ENCODE data around the gene SPNS3.

SPNS3 gene

DNA sequence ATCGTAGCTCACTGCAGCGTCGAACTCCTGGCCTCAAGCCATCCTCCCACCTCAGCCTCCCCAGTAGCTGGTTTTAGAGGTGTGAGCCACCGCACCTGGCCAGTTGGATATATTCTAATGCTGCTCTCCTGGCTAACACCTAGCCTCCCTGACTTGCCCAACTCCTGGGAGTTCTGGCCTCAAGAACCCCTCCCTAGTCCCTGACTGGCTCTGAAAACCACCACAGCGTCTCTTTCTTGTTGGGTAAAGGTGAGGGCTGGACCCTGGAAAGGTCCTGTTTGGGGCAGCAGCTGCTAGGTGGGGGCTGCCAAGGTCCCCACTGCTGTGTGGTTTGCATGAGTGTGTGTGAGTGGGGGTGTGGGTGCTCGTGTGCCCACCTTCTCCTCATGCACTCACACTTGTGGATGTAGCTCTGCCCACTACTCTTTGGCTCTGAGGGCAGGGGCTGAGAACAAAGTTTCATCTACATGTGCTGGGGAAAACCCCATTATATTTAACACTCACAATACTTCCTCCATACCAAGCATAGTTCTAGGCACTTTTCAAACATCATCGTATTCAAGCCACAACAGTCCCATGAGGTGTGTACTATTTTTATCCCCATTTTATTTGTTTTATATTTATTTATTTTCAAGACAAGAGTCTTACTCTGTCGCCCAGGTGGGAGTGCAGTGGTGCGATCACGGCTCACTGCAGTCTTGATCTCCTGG lies 7.1 kb upstream of the SPNS3 start:
- no peak for DNase-seq (ENCODE audit: low read depth)

DNA sequence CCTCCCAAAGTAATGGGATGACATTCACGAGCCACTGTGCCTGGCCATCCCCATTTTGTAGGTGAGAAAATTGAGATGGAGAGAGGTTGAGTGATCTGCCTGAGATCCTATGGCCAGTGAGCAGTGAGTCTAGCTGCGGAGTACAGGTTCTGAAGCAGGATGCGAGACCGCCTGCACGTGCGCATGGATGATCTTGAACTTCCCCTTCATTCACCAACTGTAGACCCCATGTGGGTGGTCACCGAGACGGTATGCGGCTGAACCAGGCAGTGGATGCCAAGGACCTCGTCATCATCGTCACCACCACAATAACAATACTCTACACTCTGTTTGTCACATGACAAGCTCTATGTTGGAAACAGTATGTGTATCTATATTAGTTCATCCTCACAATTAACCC lies 6.2 kb upstream of the SPNS3 start:
- no peak for DNase-seq (ENCODE audit: low read depth)

DNA sequence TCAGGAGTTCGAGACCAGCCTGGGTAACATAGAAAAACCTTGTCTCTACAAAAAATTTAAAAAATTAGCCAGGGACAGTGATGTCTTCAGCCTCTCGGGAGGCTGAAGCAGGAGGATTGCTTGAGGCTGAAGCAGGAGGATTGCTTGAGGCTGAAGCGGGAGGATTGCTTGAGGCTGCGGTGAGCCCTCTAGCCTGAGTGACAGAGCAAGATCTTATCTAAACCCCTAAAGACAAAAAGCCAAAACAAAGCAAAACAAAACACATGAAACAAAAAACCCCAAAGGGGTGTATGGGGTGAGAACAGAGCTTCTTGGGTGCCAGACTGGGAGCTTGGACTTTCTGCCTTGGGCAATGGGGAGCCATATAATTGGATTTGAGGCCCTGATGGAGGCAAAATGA lies 2.6 kb downstream of the SPNS3 start:
- DNase-seq (ENCODE audit: low read depth) = no peak

DNA sequence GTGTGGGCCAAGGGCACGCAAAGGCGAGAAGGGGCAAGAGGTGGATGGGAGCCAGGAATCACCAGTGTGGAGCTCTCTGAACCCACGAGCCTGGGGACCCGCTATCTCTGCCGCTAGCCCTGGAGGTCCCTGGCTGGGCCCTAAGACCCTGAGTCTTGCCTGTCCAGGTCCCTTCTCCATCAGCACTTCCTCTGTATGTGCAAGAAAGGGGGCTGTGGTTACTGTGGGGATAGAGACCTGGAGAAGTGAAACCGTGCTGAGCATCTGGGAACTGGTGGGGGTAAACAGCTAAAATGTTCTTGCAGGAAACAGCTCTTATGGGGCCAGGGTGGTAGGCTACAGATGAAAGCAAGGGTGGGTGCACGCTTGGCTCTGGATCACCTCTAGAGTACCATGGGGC lies 3.1 kb downstream of the SPNS3 start:
- no peak for DNase-seq (ENCODE audit: low read depth)

DNA sequence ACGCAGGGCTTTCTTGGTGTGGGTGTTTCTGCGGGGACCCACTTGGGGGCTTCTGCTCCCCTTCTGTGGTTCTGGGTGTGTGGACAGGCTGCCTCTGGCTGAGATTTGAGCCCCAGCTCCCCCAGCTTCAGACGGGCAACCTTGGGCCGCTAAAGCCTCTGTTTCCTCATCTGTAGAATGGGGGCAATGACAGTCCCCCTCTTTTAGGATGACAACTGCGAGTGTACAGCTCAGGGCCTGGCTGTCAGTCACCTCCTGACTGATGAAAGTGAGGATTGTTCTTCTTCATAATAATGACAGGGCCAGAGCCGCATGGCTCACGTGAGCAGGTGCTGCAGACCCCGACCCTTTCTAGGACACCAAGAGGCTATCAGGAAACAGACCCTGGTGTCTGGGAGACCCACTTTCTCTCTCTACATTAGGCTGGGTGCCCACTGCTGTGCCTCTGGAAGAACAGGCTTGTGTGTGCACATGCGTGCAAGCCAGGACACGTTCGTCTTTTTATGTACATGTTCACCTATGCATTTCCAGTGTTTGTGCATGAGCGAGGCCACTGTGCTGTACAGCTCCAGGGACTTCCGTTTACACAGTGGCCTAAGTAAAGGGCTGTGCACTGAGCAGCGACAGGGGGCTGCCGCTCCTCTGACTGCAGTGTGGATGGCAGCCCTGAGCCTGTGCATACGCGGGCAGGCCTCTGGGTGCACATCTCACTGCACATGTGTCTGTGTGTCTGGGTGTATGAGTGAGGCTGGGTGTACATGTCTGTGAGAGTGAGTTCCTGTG lies 4.6 kb downstream of the SPNS3 start:
- DNase-seq (ENCODE audit: low read depth) = no peak

DNA sequence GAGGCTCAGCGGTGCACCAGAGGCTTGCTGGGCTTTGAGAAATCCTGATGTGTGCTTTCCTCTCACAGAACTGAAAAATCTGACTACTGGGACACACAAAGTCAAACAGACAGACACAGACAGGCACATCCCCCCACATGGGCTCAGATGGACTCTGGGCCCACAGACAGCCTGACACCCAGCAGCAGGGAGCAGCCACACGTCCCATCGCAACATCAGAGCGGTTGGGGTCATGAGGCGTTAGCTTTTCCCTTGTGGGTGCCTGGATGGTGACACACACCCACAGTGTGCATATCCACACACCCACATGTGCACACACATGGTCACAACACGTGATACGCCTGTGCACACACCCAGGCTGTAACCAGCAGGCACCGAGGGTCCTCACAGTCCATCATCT lies 6.3 kb downstream of the SPNS3 start:
- no peak for DNase-seq (ENCODE audit: low read depth)

DNA sequence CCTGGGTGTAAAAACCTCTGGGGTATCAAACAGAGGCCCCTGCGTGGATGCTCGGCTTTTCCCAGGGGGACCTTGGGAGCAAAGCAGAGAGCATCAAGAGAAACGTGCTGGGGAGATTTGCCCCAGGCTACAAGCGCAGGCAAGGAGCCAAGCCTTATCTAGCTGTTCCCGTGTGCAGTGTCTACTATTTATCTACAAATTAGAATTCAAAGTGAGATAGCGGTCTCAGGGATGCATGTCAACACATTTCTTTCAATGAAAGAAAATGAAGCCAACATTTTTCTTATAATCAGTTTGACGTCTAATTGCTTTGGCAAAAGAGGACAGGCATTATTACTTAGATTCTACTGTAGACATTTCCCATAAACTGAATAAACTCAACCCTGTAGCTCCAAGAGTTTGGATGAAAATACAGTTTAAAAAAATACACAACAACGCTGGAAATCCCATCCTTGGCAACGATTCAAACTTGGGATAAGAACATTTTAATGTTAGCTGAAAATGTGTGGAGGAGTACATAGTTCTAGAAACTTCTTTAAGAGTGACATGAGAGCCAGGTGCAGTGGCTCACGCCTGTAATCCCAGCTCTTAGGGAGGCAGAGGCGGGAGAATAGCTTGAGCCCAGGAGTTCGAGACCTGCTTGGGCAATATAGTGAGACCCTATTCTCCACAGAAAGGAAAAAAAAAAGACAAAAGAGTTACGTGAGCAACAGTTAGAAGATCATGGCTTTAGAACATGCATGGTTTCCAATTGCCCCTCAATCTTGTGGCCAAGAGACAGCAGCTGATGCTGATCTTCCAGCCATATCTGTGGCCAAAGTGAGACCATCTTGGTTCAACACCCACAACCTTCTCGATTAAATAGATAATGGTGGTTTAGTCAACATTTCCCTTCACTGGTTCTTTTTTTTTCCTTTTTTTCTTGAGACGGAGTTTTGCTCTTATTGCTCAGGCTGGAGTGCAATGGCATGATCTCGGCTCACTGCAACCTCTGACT lies 7.2 kb downstream of the SPNS3 start:
- no peak for DNase-seq (ENCODE audit: low read depth)

DNA sequence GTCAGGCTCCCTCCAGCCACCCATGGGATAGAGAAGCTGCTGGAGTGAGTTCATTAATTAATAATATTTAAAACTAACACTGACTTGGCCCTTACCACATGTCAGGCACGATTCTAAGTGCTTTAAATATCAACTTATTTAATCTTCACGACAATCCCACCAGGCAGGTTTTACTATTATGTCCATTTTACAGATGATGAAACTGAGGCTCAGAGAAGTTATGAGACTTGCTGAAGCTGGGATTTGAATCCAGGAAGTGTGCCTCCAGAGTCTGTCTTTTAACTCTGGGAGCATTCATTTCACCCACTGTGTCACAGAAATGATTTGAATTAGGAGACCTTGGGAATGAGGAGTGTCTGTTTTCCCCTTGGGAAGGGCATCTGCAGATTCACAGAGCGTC lies 8.8 kb downstream of the SPNS3 start:
- DNase-seq (ENCODE audit: low read depth) = no peak

DNA sequence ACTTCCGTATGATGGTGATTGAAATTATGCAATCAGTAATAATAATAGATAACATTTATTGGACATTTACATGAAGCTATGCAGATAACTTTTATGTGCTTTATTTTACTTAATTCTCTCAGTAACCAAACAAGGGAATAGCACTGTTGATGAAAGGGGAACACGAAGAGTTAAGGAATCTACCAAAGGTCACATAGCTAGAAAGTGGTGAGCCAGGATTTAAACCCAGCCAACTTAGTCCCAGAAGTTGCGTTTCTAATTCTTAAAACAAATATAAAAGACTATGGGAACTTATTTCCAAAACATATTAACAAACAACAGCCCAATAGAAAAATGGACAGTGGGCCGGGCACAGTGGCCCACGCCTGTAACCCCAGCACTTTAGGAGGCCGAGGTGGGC lies 9.7 kb downstream of the SPNS3 start:
- DNase-seq (ENCODE audit: low read depth) = no peak

DNA sequence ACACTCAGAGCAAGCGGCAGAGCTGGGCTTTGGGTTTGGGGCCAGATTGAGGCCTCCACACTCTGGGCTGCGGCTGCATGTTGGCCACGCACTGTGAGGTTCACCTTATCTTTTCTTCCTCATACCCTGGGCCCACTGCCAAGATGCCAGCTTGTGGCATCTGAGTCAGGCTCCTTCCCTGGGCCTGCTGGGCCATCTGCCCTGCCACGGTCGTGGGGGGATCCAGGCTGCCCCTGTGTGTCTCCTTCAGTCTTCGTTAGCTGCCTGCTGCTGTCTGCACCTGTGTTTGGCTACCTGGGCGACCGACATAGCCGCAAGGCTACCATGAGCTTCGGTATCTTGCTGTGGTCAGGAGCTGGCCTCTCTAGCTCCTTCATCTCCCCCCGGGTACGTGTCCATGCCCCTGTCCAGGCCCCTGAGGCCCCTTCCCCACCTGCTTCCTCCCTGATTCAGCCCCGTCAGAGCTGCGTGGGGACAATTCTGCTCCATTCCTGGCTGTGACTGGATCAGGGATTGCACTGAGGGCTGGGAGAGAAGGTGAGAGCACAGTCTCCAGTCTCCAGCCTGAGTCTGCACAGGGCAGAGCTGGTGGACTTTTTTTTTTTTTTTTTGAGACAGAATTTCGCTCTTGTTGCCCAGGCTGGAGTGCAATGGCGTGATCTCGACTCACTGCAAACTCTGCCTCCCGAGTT lies 11.2 kb downstream of the SPNS3 start:
- no peak for DNase-seq (ENCODE audit: low read depth)

DNA sequence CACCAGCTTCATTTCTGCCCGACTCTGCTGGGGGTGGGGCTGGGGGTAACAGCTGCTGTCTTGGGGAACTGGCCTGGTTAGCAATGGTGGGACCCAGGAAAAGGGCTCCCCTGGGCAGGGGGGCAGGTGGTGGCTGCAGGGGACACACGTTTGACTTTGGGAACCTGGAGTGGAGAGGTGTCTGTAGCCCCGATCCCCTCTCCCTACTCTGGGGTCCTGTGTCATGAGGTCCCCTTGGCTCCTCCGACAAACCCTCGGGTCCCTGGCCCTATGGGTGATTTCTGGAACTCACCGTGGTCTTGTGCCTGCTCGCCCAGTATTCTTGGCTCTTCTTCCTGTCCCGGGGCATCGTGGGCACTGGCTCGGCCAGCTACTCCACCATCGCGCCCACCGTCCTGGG lies 12.0 kb downstream of the SPNS3 start:
- DNase-seq (ENCODE audit: low read depth) = no peak

DNA sequence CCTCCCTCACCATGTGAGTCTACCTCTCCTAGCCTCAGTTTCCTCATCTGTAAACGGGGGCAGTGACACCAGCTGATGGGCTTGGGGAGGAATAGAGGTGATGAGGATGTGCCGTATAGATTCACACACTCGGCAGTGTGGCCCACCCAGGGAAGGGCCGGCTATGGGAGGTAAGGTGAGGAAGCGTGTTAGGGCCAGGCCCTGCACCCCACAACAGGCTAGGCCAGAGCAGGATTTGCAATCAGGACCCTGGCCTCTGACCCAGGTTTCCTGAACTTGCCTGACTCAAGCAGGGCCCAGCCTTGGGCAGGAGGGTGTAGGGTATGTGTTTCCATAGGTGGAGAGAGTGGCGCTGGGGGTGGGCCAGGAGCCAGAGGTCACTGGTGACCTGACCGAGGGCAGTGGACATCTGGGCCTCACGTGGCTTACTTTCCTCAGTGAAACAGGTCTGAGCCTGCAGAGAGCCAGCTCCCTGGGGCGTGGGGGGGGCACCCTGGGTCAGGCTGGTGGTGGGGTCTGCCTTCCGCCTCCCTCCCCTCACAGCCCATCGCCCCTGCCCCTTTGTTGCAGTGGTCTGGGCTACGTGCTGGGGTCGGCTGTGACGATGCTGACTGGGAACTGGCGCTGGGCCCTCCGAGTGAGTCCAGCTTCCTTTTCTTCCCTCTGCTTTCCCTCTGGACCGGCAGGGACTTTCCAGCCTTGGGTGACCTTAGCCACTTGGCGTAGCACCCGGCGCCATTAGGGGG lies 12.8 kb downstream of the SPNS3 start:
- DNase-seq (ENCODE audit: low read depth) = no peak

DNA sequence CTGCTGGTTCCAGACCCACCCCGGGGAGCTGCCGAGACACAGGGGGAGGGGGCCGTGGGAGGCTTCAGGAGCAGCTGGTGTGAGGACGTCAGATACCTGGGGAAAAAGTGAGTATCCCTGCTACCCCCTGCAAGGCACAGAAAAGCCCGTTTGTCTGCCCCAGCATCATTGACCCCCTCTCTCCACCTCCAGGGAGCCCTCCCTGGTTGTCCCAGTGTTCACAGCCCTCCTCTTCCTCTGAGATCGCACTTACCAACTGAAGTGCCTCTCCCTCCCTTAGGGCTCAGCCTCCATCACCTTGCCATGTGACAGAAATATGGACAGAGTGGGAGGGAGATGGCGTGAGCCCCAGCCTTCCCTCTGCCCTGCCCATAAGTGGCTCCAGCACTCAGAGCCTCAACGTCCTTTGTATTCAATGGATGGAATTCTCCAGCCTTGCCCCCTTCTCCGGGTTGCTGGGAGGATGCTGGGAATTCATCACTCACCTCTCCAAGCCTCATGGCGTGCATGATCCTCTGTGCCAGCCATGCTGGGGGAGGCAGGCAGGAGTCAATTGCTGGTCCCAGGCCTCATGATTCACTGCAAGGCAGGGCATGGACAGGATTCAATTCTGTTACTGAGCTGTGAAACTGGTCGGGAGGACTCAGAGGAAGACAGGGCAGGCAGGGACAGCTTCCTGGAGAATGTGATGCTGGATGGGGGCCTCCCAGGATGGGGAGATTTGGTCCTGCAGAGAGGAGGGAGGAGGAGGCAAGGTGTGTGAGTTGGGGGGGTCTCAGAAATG lies 14.6 kb downstream of the SPNS3 start:
- no peak for DNase-seq (ENCODE audit: low read depth)

DNA sequence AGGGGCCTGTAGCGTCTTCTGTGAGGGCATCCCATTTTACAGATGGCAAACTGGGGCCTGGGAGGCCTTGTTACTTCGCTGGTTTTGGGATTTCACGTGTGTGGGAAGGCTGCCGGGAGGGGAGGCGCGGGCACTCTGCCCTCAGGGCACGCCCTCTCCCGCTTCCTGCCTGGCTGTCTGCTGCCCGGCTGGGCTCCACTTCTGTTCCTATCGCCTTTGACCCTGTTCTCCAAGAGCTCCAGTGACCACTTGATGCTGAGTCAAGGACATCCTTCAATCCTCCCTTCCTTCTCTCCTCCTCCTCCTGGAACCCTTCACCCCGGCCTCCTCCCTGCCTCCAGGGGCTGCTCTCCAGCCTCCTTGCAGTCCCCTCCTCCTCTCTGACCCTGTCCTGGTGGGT lies 16.0 kb downstream of the SPNS3 start:
- no peak for DNase-seq (ENCODE audit: low read depth)

DNA sequence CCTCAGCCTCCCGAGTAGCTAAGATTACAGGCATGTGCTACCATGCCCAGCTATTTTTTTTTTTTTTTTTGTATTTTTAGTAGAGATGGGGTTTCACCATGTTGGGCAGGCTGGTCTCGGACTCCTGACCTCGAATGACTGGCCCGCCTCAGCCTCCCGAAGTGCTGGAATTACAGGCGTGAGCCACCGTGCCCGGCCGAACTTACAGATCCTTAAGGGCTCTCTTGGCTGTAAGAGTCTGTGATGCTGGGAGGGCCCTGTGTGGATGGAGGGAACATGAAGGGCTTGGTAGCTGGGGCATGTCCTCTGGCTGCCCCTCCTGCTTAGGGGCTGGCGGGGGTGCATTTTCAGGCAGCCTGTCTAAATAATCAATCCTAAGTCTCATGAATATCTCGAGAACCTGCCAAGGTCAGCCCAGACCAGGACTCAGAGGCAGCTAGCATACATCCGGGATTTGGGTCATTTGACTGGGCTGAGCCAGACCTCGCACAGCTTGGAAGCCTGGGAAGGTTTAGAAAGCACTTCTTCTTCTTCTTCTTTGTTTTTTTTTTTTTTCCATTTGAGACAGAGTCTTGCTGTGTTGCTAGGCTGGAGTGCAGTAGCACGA lies 17.1 kb downstream of the SPNS3 start:
- no peak for DNase-seq (ENCODE audit: low read depth)

DNA sequence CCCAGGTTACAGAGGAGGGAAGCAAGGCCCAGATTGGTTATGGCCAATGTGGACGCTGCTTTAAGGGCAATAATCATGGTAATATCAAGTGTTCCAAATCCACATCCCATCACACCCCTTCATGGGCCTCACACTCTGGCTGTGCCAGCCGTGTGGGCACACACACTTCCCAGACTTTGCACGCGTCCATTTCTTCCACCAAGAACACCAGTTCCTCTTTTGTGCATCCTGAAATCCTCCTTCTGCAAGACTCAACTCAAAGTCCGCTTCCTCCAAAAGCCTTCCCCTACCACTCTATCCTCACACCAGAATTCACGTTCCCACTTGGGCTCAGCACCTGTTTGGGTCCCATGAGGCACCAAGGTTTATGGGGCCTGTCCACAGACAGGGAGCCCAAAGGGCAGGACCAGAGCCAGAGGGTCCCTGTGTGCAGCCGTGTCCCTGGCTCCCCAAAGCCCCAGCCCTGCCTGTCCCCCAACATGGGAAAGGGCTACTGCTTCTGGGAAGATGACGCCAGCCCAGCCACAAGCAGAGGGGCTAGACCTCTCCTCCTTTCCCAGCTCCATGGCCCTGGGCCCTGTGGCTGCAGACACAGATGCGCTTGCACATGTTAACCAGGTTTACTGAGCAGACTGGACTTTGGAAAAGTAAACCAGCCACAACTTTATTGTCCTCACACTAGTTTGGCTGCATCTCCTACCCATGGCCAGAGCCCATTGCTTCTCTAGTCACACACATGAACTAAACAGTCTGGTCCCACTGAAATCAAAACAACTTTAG lies 20.3 kb downstream of the SPNS3 start:
- no peak for DNase-seq (ENCODE audit: low read depth)

DNA sequence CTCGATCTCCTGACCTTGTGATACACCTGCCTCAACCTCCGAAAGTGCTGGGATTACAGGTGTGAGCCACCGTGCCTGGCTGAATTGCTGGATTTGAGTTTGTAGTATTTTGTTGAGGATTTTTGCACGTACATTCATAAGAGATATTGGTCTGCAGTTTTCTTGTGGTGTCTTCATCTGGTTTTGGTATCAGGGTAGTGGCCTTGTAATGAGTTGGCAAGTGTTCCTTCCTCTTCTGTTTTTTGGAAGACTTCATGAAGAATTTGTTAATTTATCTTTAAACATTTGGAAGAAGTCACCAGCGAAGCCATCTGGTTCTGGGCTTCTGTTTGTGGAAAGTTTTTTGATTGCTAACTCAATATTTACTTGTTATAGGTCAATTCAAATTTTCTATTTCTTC lies 26.9 kb downstream of the SPNS3 start:
- no peak for DNase-seq (ENCODE audit: low read depth)

DNA sequence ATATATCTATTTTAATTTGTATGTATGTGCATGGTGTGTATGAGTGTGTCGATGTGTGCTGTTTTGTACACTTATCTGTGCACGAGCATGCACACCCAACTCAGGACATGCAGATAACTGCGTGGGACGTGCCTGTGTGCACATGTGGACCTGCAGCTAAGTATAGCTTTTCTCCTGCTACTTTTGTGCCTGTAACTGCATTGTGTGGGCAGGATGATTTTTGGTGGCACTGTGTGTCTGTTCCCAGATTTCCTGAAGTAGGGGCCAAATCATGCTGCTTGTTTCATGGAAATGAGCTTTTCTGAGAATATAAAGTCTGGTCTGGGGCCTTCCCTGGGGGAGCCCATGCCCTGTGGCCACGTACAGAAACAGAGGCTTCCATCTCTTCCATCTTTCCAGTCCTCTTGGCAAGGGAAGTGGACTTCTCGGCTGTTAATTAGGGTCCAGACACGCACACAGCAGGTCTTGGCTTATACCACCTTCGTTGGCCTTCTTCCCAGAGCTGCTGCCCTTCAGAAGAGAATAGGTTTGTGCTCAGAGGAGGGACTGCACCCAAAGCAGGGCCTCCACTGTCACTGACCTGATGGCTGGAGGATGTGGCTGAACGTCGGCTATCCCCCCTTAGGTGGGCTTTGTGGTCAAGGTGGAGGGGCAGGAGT lies 30.2 kb downstream of the SPNS3 start:
- no peak for DNase-seq (ENCODE audit: low read depth)

DNA sequence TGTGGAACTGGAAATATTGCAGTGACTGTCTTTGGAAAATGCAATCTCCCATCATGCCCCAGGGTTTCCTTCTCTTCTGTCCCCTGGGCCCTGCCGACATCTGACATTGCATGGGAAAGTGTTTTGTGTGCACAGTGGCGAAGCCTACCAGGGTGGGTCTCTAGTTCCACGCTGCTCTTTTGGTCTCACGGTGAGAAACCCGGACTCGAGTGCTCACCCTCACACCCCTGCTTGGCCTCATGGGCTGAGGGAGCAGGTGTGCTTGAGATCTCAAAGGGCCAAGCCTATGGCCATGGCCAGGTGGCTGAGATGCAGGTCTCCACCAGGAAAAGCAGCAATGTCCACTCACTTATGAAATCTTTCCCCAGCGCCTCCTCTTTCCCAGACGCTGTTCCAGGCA lies 32.0 kb downstream of the SPNS3 start:
- DNase-seq (ENCODE audit: low read depth) = no peak
